NCI-H774 (cell line): ENCODE results near the gene TSPAN16.

ENCODE experiments used
- DNase-seq: peaks from one replicate; lab custom pipeline; 2025; lab: John Stamatoyannopoulos, UW

Gene TSPAN16, protein sequence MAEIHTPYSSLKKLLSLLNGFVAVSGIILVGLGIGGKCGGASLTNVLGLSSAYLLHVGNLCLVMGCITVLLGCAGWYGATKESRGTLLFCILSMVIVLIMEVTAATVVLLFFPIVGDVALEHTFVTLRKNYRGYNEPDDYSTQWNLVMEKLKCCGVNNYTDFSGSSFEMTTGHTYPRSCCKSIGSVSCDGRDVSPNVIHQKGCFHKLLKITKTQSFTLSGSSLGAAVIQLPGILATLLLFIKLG

DNA sequence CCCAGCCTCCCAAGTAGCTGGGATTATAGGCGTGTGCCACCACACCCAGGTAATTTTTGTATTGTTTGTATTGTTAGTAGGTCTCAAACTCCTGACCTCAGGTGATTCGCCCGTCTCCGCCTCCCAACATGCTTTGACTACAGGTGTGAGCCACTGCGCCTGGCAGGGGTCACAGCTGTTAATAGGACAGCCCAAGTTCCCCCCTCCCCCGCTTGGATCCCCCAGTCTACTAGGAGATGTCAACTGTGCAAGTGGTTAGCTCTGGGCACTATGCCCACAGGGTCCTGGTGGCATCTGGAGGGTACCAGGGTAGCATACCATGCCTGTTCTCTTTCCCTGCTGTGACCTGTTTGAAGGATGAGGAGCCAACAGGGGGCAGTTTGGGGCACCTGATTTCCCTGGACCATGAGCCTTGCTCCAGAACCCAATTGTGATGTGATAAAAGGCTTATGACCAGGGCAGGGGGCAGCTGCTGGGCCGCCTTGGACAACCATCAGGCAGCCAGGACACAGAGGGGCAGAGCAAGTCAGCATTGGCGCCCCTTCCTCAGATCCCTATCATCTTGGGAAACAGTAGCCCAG is at the start of gene TSPAN16:
Gene TSPAN16, plus strand, starts transcription at position 496 of the 581 bp plus-strand sequence. CDS start 138 bp downstream, outside the sequence.
- no peak for DNase-seq

DNA sequence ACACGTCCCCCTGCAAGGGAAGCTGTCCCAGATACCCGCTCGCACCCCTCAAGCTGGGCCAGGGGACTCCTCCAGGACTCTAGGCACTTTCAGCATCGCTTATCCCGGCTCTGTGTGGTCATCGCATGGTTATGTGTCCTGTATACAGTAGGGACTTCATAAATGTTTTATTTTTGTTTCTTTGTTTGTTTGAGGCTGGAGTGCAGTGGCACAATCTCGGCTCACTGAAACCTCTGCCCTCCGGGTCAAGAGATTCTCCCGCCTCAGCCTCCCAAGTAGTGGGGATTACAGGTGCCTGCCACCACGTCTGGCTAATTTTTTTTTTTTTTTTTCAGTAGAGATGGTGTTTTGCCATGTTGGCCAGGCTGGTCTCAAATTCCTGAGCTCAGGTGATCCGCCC is 49.0 kb upstream of the TSPAN16 start:
- DNase-seq = no peak

DNA sequence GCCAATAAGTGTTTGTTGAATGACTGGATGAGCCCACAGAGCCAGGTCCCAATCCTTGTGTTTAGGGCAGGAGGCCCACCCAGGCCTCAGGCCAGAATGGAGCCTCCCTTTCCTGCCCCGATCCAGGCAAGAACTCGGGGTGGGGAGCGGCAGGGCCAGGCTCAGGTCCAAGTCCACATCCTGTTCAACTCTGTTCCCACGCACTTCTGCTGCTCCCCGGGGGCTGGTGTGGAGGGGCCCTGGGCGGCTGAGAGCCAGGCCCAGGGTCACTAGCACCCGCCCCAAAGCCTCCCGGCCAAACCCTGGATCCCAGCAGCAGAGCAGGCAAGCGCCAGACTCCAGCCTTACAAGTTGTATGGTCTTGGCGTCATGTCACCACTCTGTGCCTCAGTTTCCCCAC is 48.6 kb upstream of the TSPAN16 start:
- no peak for DNase-seq

DNA sequence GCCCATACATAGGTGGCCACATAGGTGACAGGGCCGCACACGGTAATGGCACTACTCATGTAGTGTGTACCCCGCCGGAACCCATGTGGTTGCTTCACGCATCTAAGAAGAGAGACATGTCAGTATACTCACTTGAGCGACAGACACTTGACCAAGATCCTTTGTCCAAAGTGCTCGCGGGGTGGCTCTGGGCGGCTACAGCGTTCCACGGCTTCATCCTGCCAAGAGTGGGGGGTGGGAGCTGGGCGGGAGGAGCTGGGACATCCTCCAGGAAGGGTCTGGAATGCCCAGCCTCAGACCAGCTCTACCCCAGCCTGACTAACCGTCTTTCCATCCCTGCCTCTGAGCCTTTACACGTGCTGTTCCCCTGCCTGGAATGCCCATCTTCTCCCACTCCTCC is 48.0 kb upstream of the TSPAN16 start:
- DNase-seq = no peak

DNA sequence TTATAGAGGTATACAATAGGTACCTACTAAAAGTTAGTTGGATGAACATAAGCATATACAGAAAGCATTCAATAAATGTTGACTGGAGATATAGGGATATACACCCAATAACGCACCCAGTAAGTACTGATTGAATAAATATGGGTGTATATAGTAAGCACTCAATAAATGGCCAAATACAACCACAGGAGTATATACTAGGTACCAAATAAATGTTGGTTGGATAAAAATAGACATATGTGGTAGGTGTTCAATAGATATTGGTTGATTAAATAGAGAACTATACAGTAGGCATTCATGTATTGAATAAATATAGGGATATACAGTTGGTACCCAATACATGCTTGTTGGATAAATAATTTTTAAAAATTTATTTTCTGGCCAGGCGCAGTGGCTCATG is 47.1 kb upstream of the TSPAN16 start:
- DNase-seq = no peak

DNA sequence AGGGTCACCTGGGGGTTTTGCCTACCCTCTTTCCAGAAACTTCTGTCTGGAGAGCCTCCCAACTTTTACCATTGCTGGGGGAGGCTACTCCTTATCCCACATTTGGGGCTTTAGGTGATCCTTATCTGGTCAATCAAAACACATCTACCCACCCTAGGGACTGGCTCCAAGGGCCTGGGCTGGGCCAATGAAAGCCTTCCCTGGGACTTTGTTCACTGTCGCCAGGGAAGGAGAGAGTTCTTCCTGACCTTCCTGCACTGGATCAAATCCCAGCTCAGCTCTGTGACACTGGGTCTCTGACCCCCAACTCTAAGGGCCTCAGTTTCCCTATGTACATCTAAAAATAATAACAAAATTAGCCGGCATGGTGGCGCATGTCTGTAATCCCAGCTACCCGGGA is 44.7 kb upstream of the TSPAN16 start:
- DNase-seq = no peak

DNA sequence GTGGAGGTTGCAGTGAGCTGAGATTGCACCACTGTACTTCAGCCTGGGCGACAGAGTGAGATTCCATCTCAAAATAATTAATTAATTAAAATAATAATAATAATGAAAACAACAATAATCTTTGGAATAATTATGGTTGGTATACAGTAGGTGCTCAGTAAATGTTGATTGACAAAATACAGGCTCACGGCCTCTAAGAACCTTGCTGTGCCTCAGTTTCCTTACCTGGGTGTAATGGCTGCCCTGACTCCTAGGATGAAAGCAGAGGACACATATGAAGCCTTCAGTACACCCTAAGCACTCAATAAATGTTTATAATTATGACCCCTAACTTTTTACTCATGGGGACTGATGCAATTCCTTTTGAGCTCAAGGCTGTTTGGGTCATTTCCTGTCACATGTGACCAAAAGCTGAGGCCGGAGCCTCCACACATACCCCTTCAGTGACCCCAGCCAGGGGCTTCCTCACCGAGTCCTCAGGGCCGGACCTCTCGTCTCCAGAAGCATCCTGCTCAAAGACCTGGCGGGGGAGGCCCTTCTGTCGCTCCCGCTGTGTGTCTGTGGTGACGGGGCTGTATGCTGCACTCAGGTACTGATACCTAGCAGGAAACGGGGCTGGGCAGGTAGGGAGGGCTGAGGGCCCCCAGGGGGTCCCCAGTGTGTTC is 44.2 kb upstream of the TSPAN16 start:
- no peak for DNase-seq

DNA sequence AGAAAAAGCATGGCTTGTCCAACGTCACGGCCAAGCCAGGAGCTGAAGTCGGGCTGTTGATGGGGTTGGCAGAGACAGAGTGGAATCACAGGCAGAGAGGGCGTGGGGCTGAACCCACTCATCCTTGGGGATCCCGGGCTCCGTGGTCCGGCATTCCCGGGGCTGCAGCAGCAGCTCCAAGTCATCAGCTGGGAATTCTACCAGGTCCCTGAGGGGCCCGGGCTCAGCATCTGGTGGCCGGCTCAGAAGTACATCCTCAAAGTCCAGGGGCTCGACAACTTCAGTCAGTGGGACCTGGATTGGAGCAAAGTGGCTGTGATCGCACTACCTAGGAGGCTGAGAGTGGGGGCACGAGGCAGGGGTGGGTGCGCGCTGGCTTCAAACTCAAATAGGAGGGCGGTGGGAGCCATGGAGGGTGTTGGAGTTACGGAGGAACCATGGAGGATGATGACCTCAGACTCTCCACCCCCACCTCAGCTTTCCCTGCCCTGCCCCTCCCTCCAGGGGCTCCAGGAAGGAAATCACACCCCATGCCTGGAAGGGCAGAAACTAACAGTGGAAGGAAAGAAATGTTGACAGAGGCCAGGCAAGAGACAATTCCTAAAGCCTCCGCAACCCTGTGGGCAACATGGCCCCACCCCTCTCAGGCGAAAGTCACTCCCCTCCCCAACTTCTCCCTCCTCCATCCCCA is 43.1 kb upstream of the TSPAN16 start:
- no peak for DNase-seq

DNA sequence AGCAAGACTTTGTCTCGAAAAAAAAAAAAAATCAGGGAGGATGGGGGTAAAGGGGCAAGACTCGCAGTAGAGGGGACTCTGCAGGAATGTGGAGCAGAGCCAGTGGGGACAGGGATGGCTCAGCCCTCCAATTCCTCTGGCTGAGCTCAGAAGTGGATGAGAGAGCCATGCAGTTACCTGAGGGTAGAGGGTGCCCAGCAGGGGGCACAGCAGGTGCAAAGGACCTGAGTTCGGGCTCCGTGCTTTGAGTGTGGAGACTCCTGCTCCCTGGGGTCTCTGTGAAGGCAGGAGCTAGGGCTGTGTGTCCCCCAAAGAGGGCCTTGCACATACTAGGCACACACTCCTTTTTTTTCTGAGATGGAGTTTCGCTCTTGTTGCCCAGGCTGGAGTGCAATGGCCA is 41.3 kb upstream of the TSPAN16 start:
- no peak for DNase-seq

DNA sequence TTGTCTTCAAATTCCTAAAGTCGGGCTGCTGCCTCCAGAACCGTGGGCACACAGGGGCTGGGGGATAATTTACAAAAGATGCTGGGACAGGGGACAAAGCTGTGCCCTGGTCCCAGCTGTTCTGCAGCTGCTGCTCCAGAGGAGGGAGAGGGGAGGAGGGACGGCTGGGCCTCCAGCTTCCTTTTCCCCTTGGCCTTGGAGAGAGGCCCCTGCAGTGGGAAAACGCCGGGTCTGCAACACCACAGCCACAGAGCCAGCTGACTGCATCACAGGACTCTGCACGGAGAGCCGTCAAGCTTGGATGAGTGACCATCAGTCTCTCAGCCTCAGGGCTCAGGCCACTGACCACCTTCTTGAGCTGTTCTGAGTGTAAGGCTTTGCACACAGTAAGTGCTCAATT is 39.8 kb upstream of the TSPAN16 start:
- no peak for DNase-seq

DNA sequence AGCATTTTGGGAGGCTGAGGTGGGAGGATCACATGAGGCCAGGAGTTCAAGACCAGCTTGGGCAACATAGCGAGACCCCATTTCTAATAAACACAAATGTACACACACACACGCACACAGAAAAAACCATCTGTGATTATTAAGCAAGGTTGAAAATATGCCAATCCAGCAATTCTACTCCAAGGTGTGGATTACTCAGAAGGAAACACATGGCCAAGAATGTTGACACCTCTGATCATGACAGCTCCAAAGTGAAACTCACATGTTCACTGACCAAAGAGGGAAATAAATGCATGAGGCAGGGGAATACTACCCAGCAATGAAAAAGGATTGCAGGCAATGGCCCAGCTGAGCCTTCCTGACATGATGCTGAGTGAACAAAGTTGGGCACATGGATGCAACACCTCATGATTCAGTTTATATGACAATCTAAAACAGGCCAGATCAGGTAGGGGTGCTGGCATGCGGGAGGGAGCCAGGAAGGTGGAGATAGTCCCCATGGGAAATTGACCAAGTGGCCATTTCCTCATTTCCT is 38.0 kb upstream of the TSPAN16 start:
- no peak for DNase-seq

DNA sequence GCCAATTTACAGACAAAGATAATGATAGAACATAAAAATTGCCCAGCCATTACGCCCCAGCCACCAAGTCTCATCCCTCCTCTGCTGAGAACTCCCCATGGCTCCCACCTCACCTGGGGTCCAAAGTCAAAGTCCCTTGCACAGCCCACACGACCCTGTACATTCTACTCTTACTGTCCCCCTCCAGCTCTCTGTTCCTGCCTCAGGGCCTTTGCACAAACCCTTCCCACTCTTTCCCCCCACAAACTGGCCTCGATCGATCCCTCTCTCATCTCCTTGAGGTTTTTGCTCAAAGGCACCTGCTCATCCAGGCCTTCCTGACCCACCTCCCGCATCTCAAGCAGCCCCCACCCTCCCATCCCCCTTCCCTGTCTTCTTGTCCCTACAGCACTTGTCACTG is 35.0 kb upstream of the TSPAN16 start:
- DNase-seq = no peak

DNA sequence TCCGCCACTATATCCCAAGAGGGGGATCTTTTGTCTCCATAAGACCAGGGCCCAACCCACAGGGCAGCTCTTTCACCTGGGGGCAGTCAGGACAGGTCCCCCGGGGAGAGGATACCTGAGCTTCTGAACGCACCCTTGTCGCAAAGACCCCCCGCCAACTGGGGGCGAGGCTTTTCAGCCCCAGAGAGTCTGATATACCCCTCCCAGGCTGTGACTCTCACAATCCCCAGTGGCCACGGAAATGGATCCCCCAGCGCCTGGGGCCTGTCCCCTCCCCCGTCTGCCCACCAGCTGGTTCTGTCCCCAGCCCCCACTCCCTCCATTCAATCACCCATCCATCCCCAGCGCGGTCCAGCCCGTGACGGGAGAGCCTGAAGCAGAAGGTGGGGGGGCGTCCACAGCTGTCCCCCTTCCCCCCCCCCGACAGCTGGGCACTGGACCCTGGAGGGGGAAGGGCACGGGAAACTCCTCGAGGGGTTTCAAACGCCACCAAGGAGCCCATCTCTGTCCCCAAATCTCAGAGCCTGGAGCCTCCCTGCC is 34.5 kb upstream of the TSPAN16 start:
- DNase-seq = no peak

DNA sequence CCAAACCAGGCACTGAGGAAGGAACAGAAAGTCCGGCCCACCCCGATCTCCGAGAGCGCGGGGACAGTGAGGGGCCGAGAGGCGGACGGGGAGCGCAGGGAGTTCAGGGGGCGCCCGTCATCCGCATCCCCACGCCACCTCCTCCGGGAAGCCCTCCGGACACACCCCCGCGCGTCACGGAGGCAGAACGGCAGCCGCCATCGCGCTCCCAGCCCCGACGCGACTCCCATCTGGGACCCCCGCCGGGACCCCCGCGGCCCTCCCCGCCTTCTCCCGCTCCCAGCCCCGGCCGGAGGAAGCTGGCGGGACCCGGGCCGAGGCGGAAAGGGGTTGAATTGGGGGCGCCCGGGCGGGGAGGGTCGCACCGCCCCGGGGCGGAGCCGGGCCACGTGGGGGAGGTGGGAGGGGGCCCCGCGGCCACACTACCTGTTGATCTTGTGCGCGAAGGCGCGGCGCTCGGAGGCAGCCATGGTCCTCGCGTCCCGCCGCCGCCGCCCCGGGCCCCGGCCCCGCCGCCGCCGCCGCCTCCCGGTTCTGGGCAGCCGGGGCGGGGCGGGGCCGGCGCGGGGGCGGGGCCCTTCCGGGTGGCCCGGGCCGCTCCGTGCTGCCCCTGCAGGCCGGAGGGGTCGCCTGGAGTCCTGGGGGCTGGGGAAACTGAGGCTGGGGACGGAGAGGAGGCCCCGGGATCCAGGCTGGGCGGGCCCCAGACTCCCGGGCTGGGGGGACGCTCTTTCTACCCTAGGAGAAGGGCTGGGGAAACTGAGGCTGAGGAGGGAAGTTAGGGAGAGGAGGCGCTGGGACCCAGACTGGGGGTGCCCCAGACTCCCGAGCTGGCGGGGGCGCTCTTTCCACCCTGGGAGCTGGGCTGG is 33.8 kb upstream of the TSPAN16 start, which contains the start of gene DOCK6:
Gene DOCK6, minus strand, starts transcription at position 554 of the 869 bp plus-strand sequence. Its CDS starts 84 bp downstream, at position 470.
- no peak for DNase-seq

DNA sequence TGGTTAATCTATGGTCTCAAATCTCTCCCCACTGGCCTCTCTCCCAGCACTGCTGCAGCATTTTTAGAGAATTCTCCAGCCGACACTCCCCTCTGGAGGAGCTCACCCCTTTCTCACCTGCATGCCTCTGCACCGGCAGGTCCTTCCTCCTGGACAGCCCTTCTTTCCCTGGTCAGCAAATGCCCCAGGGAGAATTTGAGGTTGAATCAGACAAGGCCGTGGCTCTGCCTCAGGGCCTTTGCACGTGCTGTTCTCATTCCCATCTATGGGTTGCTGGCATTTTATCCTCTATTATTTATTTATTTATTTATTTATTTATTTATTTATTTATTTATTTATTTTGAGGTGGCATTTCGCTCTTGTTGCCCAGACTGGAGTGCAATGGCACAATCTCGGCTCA is 32.2 kb upstream of the TSPAN16 start:
- DNase-seq = no peak

DNA sequence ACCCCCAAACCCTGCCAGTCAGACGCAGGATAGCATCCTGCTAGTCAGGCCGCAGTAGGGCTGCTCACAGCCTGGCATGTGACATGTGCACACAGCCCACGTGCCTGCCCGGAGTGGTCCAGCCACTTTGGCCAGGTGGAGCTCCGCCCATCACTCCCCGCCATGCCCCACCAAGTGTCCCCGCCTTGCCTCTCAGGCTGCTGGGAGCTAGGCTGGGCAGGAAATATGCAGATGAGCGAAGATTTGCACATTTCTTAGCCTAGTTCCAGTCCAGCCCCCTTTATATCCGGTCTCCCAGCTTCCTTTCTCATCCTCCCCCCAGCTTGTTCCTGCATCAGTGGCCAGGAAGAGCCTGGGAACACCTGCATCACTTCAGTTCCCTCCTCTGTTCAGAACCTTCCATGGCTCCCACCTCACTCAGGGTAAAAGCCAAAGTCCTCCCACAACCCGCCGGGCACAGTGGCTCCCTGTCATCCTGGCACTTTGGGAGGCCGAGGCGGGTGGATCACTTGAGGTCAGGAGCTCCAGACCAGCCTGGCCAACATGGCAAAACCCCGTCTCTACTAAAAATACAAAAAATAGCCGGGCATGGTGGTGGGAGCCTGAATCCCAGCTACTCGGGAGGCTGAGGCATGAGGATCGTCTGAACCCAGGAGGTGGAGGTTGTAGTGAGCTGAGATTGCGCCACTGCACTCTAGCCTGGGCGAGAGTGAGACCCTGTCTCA is 31.3 kb upstream of the TSPAN16 start:
- no peak for DNase-seq

DNA sequence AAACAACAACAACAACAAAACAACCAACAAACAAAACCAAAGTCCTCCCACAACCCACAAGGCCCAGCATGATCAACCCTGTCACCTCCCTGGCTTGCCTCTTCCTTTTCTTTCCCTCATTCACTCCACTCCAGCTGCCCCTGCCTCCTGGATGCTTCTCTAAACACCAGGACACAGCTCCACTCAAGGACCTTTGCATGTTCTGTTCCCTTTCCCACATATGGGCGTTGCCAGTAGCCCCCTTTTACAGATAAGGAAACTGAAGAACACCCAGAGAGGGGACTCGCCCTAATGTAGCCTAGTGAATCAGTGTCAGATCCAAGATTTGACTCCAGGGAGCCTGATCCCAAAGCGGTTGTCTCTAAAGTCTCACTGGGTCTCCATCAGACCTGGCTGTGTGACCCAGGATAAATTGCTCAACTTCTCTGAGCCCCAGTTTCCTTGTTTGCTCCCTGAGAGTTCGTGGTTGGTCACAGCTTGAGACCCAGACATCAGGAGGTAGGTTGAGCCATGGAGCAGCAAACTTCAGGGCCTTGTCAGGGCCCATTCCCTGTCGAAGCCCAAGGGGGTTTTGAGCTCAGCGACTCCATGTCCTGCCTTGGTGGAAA is 30.7 kb upstream of the TSPAN16 start:
- DNase-seq = no peak

DNA sequence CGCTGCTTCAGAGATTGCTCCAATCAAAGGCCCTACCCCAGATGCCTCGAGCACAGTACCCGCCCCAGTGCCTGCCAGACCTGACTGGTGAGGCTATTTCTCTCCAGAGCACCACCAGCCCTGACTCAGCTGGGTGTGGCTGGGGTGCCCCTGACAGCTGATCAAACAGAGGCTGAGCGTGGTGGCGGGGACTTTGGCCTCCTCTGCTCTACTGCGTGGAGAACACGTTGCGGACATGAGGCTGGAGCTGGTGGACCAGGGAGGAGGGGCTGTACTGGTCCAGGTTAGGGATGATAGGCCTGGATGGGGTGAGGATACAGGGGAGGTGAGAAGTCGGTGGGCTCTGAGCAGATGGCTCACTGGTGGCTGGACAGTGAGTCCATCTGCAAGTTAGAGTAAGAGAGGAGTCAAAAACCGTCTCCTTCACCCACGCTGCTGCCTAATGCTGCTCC is 30.1 kb upstream of the TSPAN16 start:
- peak; percentile 50 for DNase-seq

DNA sequence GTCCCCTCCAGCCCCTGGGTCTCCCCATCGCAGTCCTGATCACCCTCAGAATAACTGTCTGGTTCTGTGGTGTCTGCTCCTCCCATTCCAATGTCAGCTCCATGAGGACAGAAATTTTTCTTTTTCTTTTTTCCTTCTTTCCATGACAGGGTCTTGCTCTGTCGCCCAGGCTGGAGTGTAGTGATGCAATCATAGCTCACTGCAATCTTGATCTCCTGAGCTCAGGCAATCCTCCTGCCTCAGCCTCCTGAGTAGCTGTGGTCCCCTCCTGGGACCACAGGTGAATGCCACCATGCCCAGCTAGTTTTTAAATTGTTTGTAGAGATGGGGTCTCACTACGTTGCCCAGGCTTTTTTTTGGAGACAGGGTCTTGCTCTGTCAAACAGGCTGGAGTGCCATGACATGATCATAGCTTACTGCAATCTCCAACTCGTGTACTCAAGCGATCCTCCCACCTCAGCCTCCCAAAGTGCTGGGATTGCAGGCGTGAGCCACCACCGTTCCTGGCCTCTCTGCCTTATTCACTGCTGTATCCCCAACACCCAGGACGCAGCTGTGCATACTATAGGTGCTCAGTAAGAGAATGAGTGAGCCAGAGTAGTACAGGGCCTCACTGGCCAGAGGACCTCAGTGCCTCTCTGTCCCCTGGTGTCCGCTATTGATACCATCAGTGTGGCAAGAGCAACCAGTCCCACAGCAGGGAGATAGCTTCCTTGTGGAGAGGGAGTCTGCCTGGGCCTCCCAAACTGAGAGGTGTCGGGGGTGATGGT is 28.5 kb upstream of the TSPAN16 start:
- DNase-seq = no peak
